Embryonic facial prominence (tissue), 1 donor: Measurements from ENCODE around the gene FFAR1.

Experiments
- DNase-seq: peaks from one replicate; pipeline ENCODE4 v3.0.0-alpha.2; 2016; ENCODE audit errors: extremely low spot score

Gene FFAR1

DNA sequence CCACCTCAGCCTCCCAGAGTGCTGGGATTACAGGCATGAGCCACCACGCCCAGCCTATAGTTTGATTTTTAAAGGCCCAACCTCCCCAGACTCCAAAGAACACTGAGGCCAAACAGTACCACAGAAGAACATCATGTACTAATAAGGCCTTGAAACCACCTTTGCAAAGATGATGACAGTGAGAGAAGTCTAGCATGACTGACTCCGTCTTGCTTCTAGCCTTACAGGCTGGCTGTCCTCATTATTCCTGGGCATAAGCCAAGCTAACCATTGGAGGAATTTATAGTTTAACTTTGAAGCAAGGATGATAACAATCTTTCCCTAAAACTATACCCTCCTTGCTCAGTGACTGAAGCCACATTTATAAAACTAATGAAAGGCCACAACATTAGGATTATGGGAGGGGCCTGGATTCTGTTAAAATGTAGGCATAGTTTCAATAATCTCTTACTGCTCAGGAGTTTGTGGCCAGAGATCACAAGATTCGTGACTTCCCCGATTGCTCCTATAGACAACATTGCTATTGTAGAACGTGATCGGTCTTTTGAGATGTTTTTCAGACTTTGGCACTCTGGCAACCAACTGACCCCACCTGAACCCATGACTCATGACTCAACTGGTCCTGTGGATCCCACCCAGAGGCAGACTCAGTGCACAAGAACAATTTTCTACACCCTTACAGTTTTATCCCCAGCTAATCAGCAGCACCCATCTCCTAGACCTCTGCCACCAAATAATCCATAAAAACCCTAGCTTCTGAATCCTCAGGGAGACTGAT is 40.8 kb downstream of the FFAR1 start:
- DNase-seq = no peak

DNA sequence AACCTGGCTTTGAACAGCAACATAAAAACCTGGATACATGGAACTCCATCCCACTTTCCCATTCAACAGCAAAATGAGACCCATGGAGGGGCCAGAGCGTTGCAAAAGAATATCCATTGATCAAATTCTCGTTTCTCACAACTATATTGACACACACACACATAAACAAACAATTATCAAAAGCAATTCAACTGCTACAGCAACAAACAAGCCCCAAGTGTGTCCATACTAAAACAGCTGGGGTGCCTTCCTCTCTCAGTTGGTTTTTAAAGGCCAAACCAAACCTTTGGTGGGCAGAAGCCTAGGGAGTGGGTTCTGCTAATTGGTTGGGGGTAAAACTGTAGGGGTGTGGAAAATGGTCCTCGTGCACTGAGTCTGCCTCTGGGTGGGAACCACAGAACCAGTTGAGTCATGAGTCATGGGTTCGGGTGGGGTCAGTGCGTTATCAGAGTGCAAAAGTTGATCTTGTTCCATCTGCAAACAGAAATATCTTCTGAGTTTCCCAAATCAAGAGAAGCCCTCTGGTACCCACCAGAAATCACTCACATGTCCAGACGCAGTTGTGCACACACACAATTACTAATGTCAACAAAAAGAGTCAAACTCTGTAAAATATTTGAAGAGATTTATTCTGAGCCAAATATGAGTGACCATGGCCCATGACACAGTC is 41.6 kb downstream of the FFAR1 start:
- no peak for DNase-seq

DNA sequence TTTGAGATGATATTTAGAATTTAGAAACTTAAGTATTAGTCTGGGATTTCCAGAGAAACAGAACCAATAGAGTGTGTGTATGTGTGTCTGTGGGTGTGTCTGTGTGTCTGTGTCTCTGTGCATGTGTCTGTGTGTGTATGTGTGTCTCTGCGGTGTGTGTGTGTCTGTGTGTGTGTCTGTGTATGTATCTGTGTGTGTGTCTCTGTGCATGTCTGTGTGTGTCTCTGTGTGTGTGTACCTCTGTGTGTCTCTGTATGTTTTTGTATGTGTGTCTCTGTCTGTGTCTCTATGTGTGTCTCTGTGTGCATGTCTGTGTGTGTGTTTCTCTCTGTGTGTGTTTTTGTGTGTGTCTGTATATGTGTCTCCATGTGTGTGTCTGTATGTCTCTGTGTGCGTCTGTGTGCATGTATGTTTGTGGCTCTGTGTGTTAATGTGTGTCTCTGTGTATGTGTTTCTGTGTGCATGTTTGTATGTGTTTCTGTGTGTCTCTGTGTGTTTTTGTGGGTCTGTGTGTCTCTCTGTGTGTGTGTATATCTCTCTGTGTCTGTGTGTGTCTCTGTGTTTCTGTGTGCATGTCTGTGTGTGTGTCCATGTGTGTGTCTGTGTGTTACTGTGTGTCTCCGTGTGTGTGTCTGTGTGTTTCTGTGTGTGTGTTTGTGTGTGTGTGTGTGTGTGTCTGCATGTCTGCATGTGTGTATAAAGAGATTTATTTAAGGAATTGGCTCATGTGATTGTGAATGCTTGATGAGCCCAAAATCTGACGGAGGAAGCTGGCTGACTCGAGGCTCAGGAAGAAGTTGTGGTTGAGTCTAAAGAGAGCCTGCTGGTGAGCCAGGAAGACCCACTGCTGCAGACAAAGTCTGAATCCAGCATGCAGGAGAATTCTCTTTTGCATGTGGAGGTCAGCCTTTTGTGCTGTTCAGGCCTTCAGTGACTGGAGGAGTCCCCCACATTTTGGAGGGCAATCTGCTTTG is 45.3 kb downstream of the FFAR1 start:
- DNase-seq = no peak

DNA sequence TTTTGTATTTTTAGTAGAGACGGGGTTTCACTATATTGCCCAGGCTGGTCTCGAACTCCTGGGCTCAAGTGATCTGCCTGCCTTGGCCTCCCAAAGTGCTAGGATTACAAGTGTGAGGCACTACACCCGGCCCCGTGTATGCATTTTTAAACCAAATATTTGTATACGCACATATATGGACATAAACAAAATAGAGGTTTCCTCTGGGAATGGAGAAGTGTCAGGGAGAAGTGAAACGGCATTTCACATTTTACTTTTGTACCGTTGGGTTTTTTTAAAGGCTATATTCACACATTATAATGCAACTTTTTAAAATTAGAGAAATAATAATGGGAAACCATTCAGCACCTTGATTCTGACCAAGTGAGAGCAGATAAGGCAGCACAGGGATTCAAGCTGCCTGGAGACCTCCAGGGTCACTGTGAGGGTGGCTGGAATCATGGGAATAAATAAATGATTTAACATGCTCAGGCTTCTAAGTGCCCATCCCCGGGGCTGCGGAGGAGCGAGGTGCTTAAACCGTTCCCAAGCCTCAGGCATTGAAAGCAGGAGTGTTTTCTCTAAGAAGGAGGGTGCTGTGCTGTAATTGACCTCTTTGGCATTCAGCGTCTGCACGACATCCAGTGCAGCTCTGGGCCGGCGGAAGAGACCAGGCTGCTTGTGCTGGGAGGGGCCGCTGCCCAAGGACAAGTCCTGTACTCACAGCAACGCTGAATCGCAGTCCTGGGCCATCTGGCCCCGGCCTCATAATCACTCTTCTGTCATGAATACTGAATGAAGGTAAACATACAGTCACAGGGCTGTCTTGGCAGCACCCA is 47.9 kb downstream of the FFAR1 start:
- no peak for DNase-seq

DNA sequence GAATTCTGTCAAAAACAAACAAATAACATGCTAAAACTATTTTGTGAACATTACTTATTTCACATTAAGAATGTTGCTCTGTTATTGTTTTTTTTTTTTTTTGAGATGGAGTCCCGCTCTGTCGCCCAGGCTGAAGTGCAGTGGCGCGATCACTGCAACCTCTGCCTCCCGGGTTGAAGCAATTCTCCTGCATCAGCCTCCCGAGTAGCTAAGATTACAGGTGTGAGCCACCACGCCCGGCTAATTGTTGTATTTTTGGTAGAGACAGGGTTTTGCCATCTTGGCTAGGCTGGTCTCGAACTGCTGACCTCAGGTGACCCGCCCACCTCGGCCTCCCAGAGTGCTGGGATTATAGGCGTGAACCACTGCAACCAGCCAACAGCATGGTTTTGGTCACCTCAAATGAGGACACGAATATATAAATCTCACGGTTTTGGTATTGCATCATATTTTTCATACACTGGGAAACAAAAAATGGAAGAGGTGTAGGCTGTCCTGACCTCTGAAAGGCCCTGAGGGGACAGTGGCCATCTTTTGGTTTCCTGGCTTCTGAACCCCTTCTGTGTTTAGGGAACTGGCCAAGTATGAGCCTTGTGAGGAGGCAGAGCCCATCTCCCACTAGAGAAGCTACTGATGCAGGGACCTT is 48.7 kb downstream of the FFAR1 start:
- no peak for DNase-seq

DNA sequence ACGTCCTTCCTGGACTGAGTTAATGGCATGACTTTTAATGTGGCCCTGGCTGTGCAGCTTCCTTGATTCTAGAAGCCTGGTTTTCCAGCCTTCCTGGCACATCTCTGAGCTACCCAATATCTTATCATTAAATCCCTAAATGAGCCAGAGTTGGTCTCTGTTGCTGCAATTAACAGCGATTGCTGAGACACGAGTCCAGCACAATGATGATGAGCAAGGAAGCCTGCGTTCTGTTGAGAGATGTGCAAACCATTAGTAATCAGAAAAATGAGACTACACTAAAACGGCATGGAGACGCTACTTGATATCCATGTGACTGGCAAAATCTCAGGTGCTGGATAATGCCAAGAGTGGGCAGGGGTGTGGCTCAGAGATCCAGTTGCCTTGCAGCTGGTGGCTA is 49.4 kb downstream of the FFAR1 start:
- no peak for DNase-seq
